ENCODE measurements around the gene MIPEP.

MIPEP gene

GRCh38 chr13:23817136-23817535 is 72.1 kb downstream of the MIPEP start:
- Histone ChIP-seq H3K4me1 (ENCODE audit: low read length) (peaks cover 2% of the 10 kb centered on the region), H3K4me2 (ENCODE audit: low read length) (no peak overlapping the region), H3K36me3 (replicated peaks; ENCODE audit: low read depth, low read length) (no peaks in the 10 kb centered on the region), H3K27ac (ENCODE audit: low read length) (no peak overlapping the region), H3K4me3 (ENCODE audit: low read length) (no peak overlapping the region), H3K9me3 (ENCODE audit: insufficient read depth, low read length) (no peaks in the 10 kb centered on the region), H3K9ac (ENCODE audit: low read length) (no peak overlapping the region), H3K27me3 (ENCODE audit: low read depth, low read length) (no peaks in the 10 kb centered on the region), H4K20me1 (ENCODE audit: insufficient read depth, low read length) (no peaks in the 10 kb centered on the region), H3K79me2 (ENCODE audit: low read length) (no peaks in the 10 kb centered on the region), H2AFZ (ENCODE audit: low read depth, low read length) (no peak overlapping the region)
- no peak for TF ChIP-seq CTCF (IDR thresholded peaks at IDR 0.05; ENCODE audit: low read depth, low read length)
- TF ChIP-seq EZH2phosphoT487 (IDR thresholded peaks at IDR 0.05; ENCODE audit: low read depth) = no peak

GRCh38 chr13:23813635-23814034 is 75.6 kb downstream of the MIPEP start:
- H3K27me3 ChIP-seq (ENCODE audit: low read depth, low read length) = no peaks in the 10 kb centered on the region
- no peak overlapping the region for H3K27ac ChIP-seq (ENCODE audit: low read length)

GRCh38 chr13:23811366-23812062 is 77.7 kb downstream of the MIPEP start:
- peak overlapping the region; percentile 11; the same call in 1 of the 2 replicates for H3K4me3 ChIP-seq (ENCODE audit: low read length)
- peak overlapping the region; percentile 65 for H3K4me2 ChIP-seq (ENCODE audit: low read length)
- H3K9ac ChIP-seq (ENCODE audit: low read length) = peak overlapping the region; percentile 65
- H3K27ac ChIP-seq (ENCODE audit: low read length) = peak overlapping the region; percentile 89
- 0 out of 2 replicates have a peak overlapping the region, but pooled peaks have one; percentile 4 for H2AFZ ChIP-seq (ENCODE audit: low read depth, low read length)
- no peaks in the 10 kb centered on the region for H3K79me2 ChIP-seq (ENCODE audit: low read length)
- no peaks in the 10 kb centered on the region for H3K9me3 ChIP-seq (ENCODE audit: insufficient read depth, low read length)
- no peaks in the 10 kb centered on the region for H3K36me3 ChIP-seq (replicated peaks; ENCODE audit: low read depth, low read length)
- TF ChIP-seq CTCF (IDR thresholded peaks at IDR 0.05; ENCODE audit: low read depth, low read length) (no peak), EZH2phosphoT487 (IDR thresholded peaks at IDR 0.05; ENCODE audit: low read depth) (no peak)
- H3K27me3 ChIP-seq (ENCODE audit: low read depth, low read length) = no peaks in the 10 kb centered on the region
- no peaks in the 10 kb centered on the region for H4K20me1 ChIP-seq (ENCODE audit: insufficient read depth, low read length)
- H3K4me1 ChIP-seq (ENCODE audit: low read length) = peaks cover 51% of the 10 kb centered on the region

More at GRCh38 chr13:23813635-23814034, 75.6 kb downstream of the MIPEP start:
- Histone ChIP-seq H3K79me2 (ENCODE audit: low read length) (no peaks in the 10 kb centered on the region), H3K9ac (ENCODE audit: low read length) (no peak overlapping the region), H3K4me1 (ENCODE audit: low read length) (peaks cover 37% of the 10 kb centered on the region), H2AFZ (ENCODE audit: low read depth, low read length) (no peak overlapping the region), H3K9me3 (ENCODE audit: insufficient read depth, low read length) (no peaks in the 10 kb centered on the region), H3K36me3 (replicated peaks; ENCODE audit: low read depth, low read length) (no peaks in the 10 kb centered on the region), H3K4me2 (ENCODE audit: low read length) (no peak overlapping the region), H3K4me3 (ENCODE audit: low read length) (no peak overlapping the region), H4K20me1 (ENCODE audit: insufficient read depth, low read length) (no peaks in the 10 kb centered on the region)
- TF ChIP-seq CTCF (IDR thresholded peaks at IDR 0.05; ENCODE audit: low read depth, low read length) (no peak), EZH2phosphoT487 (IDR thresholded peaks at IDR 0.05; ENCODE audit: low read depth) (no peak)

- H3K4me2 ChIP-seq (ENCODE audit: low read length) = peak overlapping the region; percentile 65
- no peaks in the 10 kb centered on the region for H3K9me3 ChIP-seq (ENCODE audit: insufficient read depth, low read length)
- peaks cover 4% of the 10 kb centered on the region for H3K36me3 ChIP-seq (replicated peaks; ENCODE audit: low read depth, low read length)
- peak overlapping the region; percentile 89 for H3K27ac ChIP-seq (ENCODE audit: low read length)
- H2AFZ ChIP-seq (ENCODE audit: low read depth, low read length) = peak overlapping the region; percentile 70
- peak overlapping the region; percentile 42 for H3K4me3 ChIP-seq (ENCODE audit: low read length)
- no peaks in the 10 kb centered on the region for H3K27me3 ChIP-seq (ENCODE audit: low read depth, low read length)
- H4K20me1 ChIP-seq (ENCODE audit: insufficient read depth, low read length) = no peaks in the 10 kb centered on the region
- TF ChIP-seq CTCF (IDR thresholded peaks at IDR 0.05; ENCODE audit: low read depth, low read length) = peak; percentile 69
- TF ChIP-seq EZH2phosphoT487 (IDR thresholded peaks at IDR 0.05; ENCODE audit: low read depth) = no peak
- peak overlapping the region; percentile 65 for H3K9ac ChIP-seq (ENCODE audit: low read length)
- H3K79me2 ChIP-seq (ENCODE audit: low read length) = no peaks in the 10 kb centered on the region
- peaks cover 59% of the 10 kb centered on the region for H3K4me1 ChIP-seq (ENCODE audit: low read length)
Measured at GRCh38 chr13:23810685-23811240, 78.4 kb downstream of the MIPEP start.
